H9 (cell line): ENCODE measurements around the gene ZNF644. TPM values are rescaled to one million over a fixed set of nuclear protein-coding genes. Genes with fewer than 3 reads are reported as not detected.

Source experiments
- DNase-seq: peaks from one replicate; pipeline ENCODE4 v3.0.0-alpha.2; 2017
- H2AFZ ChIP-seq: one replicate; pipeline ENCODE4 v1.6.1; 2013; ENCODE audit warnings: mild to moderate bottlenecking, low read length, control low read depth, moderate library complexity
- H2AK5ac ChIP-seq: 2 replicates; pipeline ENCODE4 v1.6.1; 2013; ENCODE audit warnings: low read length, control low read depth, mixed read lengths; ENCODE audit not compliant: insufficient read length
- H2BK120ac ChIP-seq: one replicate; pipeline ENCODE4 v1.6.1; 2013; ENCODE audit warnings: low read depth, mild to moderate bottlenecking, low read length, control low read depth, inconsistent platforms; ENCODE audit not compliant: poor library complexity, severe bottlenecking
- H2BK12ac ChIP-seq: 2 replicates; pipeline ENCODE4 v1.6.1; 2013; ENCODE audit warnings: low read length, control low read depth, mixed read lengths, low read depth; ENCODE audit not compliant: insufficient read length
- H2BK15ac ChIP-seq: 2 replicates; pipeline ENCODE4 v1.6.1; 2013; ENCODE audit warnings: low read depth, low read length, control low read depth
- H2BK20ac ChIP-seq: one replicate; pipeline ENCODE4 v1.6.1; 2013; ENCODE audit warnings: low read depth, mild to moderate bottlenecking, low read length, control low read depth, inconsistent platforms; ENCODE audit not compliant: poor library complexity, severe bottlenecking
- H2BK5ac ChIP-seq: 2 replicates; pipeline ENCODE4 v1.6.1; 2013; ENCODE audit warnings: low read length, control low read depth, mixed read lengths; ENCODE audit not compliant: insufficient read length
- H3K14ac ChIP-seq: 2 replicates; pipeline ENCODE4 v1.6.1; 2013; ENCODE audit warnings: low read length, control low read depth; ENCODE audit not compliant: insufficient read depth
- H3K18ac ChIP-seq: 2 replicates; pipeline ENCODE4 v1.6.1; 2013; ENCODE audit warnings: low read depth, mild to moderate bottlenecking, mixed read lengths, low read length, control low read depth; ENCODE audit not compliant: insufficient read length
- H3K23ac ChIP-seq: 2 replicates; pipeline ENCODE4 v1.6.1; 2013; ENCODE audit warnings: low read length, control low read depth, mixed read lengths, low read depth; ENCODE audit not compliant: insufficient read length
- H3K23me2 ChIP-seq: 2 replicates; pipeline ENCODE4 v1.6.1; 2013; ENCODE audit warnings: low read depth, mild to moderate bottlenecking, mixed read lengths, low read length, control low read depth; ENCODE audit not compliant: insufficient read length, poor library complexity, severe bottlenecking
- H3K27ac ChIP-seq: 2 replicates; pipeline ENCODE4 v1.5.1; 2013; ENCODE audit warnings: low read length, control low read depth, mixed read lengths, low read depth; ENCODE audit not compliant: insufficient read length
- H3K27me3 ChIP-seq: 2 replicates; pipeline ENCODE4 v1.6.1; 2013; ENCODE audit warnings: low read length, control low read depth, inconsistent platforms; ENCODE audit not compliant: insufficient read depth
- H3K4ac ChIP-seq: 2 replicates; pipeline ENCODE4 v1.6.1; 2013; ENCODE audit warnings: low read depth, mild to moderate bottlenecking, control low read depth, inconsistent platforms, low read length, moderate library complexity
- H3K4me1 ChIP-seq: 2 replicates; pipeline ENCODE4 v1.6.1; 2013; ENCODE audit warnings: low read length, control low read depth, inconsistent platforms; ENCODE audit not compliant: insufficient read depth
- H3K4me2 ChIP-seq: 2 replicates; pipeline ENCODE4 v1.6.1; 2013; ENCODE audit warnings: low read length, control low read depth, mixed read lengths; ENCODE audit not compliant: insufficient read length, insufficient read depth
- H3K56ac ChIP-seq: 2 replicates; pipeline ENCODE4 v1.6.1; 2013; ENCODE audit warnings: low read depth, mild to moderate bottlenecking, mixed read lengths, low read length, control low read depth; ENCODE audit not compliant: insufficient read length
- H3K79me1 ChIP-seq: 2 replicates; pipeline ENCODE4 v1.6.1; 2013; ENCODE audit warnings: low read depth, mild to moderate bottlenecking, moderate library complexity, low read length, control low read depth, inconsistent platforms; ENCODE audit not compliant: insufficient read depth, poor library complexity, severe bottlenecking
- H3K79me2 ChIP-seq: 2 replicates; pipeline ENCODE4 v1.6.1; 2013; ENCODE audit warnings: low read length, control low read depth, inconsistent platforms; ENCODE audit not compliant: insufficient read depth
- H3K9ac ChIP-seq: 2 replicates; pipeline ENCODE4 v1.6.1; 2013; ENCODE audit warnings: low read length, control low read depth, mixed read lengths; ENCODE audit not compliant: insufficient read length; ENCODE audit errors: extremely low read depth
- H3K9me3 ChIP-seq: one replicate; pipeline ENCODE4 v1.6.1; 2013; ENCODE audit warnings: low read depth, low read length, inconsistent platforms; ENCODE audit not compliant: control insufficient read depth
- H3T11ph ChIP-seq: one replicate; pipeline ENCODE4 v1.6.1; 2013; ENCODE audit warnings: mild to moderate bottlenecking, low read length, control low read depth, inconsistent platforms
- H4K20me1 ChIP-seq: one replicate; pipeline ENCODE4 v1.6.1; 2013; ENCODE audit not compliant: control insufficient read depth, insufficient read length, insufficient read depth
- H4K5ac ChIP-seq: 2 replicates; pipeline ENCODE4 v1.6.1; 2013; ENCODE audit warnings: low read depth, mild to moderate bottlenecking, mixed read lengths, low read length, control low read depth; ENCODE audit not compliant: insufficient read length
- H4K8ac ChIP-seq: replicated peaks from 2 replicates; pipeline ENCODE4 v1.6.1; 2013; ENCODE audit warnings: low read length, control low read depth, mixed read lengths, low read depth; ENCODE audit not compliant: insufficient read length
- H4K91ac ChIP-seq: 2 replicates; pipeline ENCODE4 v1.6.1; 2013; ENCODE audit warnings: low read depth, mild to moderate bottlenecking, moderate library complexity, mixed read lengths, low read length, control low read depth; ENCODE audit not compliant: insufficient read length
- H3K27ac Mint-ChIP-seq, 3 experiments: 2 replicates in 2 of 3; 3 replicates in 1 of 3; pipeline ENCODE4 v1.8.0; 2020 to 2021; ENCODE audit warnings: mixed read lengths in 3 of 3, mild to moderate bottlenecking in 1 of 3, moderate library complexity in 1 of 3
- H3K27me3 Mint-ChIP-seq: 2 replicates; pipeline ENCODE4 v1.8.0; 2021; ENCODE audit warnings: low read depth, mild to moderate bottlenecking, moderate library complexity, mixed read lengths
- H3K36me3 Mint-ChIP-seq, 3 experiments: 2 replicates in 2 of 3; 3 replicates in 1 of 3; pipeline ENCODE4 v1.8.0; 2020 to 2021; ENCODE audit warnings: low read depth in 3 of 3, mixed read lengths in 3 of 3; ENCODE audit not compliant: insufficient read depth in 1 of 3
- H3K4me1 Mint-ChIP-seq, 2 experiments: 2 replicates each; pipeline ENCODE4 v1.8.0; 2020; ENCODE audit warnings: mixed read lengths in 2 of 2
- H3K4me3 Mint-ChIP-seq, 2 experiments: 2 replicates in 1 of 2; 3 replicates in 1 of 2; pipeline ENCODE4 v1.8.0; 2020 to 2021; ENCODE audit warnings: mild to moderate bottlenecking in 2 of 2, mixed read lengths in 2 of 2, moderate library complexity in 1 of 2
- H3K9me3 Mint-ChIP-seq, 2 experiments: 2 replicates in 1 of 2; 3 replicates in 1 of 2; pipeline ENCODE4 v1.8.0; 2020; ENCODE audit warnings: mild to moderate bottlenecking in 2 of 2, mixed read lengths in 2 of 2, moderate library complexity in 1 of 2
- CTCF ChIP-seq: fragments of 200-600 bp; sonication (generic); conservative IDR thresholded peaks from 3 replicates; pipeline ENCODE4 v1.8.0; 2021; ENCODE audit warnings: antibody characterized with exemption, mild to moderate bottlenecking
- WGBS: extraction: QIAGEN DNeasy Blood & Tissue Kit; methylation state at CpG from one replicate; pipeline ENCODE4 v1.1.7; 2013; ENCODE audit warnings: missing lambda C conversion rate, low lambda C conversion rate, mixed read lengths; ENCODE audit not compliant: insufficient read length; ENCODE audit errors: extremely low coverage; 5-methylcytosine and 5-hydroxymethylcytosine counted together
- total RNA-seq: library from RNA; stranded (reverse); gene quantifications from 2 replicates; pipeline ENCODE4 v1.2.1, GENCODE V29; 2021

The ZNF644 gene
- total RNA-seq, 1 experiment from 2014 or later, result 78.9 TPM

DNA sequence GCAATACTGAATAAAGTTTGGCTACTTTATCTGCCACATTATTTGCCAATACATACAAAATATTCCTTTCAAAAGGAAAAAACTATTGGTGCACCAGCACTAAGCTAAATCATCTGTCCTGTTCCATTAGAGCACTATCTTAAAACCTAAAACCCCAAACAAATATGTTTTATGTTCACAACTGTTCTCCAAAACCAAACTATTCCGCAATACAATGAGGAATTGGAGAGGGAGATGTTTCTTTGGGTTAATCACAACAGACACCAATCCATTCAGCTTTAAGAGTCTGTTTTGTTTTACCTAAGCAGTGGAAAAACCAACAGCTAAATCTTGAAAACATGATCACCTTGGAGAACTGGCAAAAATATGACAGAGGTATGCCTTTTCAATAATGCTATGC lies 85.1 kb downstream of the ZNF644 start:
- no peak overlapping the region for H3K56ac ChIP-seq
- peaks cover 4% of the 10 kb centered on the region; the same call in 1 of the 2 replicates for H3K79me2 ChIP-seq
- no peak for DNase-seq
- no peaks in the 10 kb centered on the region for H3K27me3 Mint-ChIP-seq
- no peak overlapping the region for H2BK5ac ChIP-seq
- H3K79me1 ChIP-seq, result no peaks in the 10 kb centered on the region
- no peak overlapping the region for H4K8ac ChIP-seq
- H3K36me3 Mint-ChIP-seq, result peaks cover 19 to 47% (median 44%) of the 10 kb centered on the region in 3 experiments; a peak in 6 of 7 replicates
- H3K4ac ChIP-seq, result no peak overlapping the region
- no peak overlapping the region for H4K91ac ChIP-seq
- no peak overlapping the region for H2AK5ac ChIP-seq
- H3K18ac ChIP-seq, result no peak overlapping the region
- TF ChIP-seq CTCF, result no peak
- no peaks in the 10 kb centered on the region for H3K23me2 ChIP-seq
- no peak overlapping the region for H3K4me2 ChIP-seq
- no peak overlapping the region for H2AFZ ChIP-seq
- no peak overlapping the region for H4K5ac ChIP-seq
- no peak overlapping the region for H2BK20ac ChIP-seq
- H2BK12ac ChIP-seq, result no peak overlapping the region
- no peak overlapping the region for H3K27ac ChIP-seq
- no peak overlapping the region for H3K9ac ChIP-seq
- no peaks in the 10 kb centered on the region for H4K20me1 ChIP-seq
- peak overlapping the region in 1 of 3 experiments; percentile 48; a peak in 2 of 7 replicates for H3K27ac Mint-ChIP-seq
- H2BK15ac ChIP-seq, result no peak overlapping the region
- no peaks in the 10 kb centered on the region for H3K4me1 ChIP-seq
- WGBS, result no CpG with 5 or more reads among the region's 1 CpG
- H3K9me3 Mint-ChIP-seq, result no peaks in the 10 kb centered on the region
- no peak overlapping the region for H3K4me3 Mint-ChIP-seq
- H3K4me1 Mint-ChIP-seq, result peaks cover 17 to 21% of the 10 kb centered on the region in 2 experiments
- no peak overlapping the region for H2BK120ac ChIP-seq
- H3K27me3 ChIP-seq, result no peaks in the 10 kb centered on the region
- H3T11ph ChIP-seq, result no peak overlapping the region
- H3K9me3 ChIP-seq, result no peaks in the 10 kb centered on the region
- no peak overlapping the region for H3K23ac ChIP-seq
- no peak overlapping the region for H3K14ac ChIP-seq
